ENCODE data around the gene RNU1-2.
"Not testable (repeated sequence)": the region's sequence is repeated elsewhere in the genome, so short reads cannot be mapped to it uniquely, and the experiment has no call there.

The RNU1-2 gene

GRCh38 chr1:16938351-16939321 lies 42.9 kb downstream of the RNU1-2 start:
- no peak for TF ChIP-seq CTCF (IDR thresholded peaks at IDR 0.05; ENCODE audit: insufficient read depth, low read length, poor library complexity, severe bottlenecking)
- H3K4me3 ChIP-seq (replicated peaks; ENCODE audit: low read depth, low read length), result no peak overlapping the region

GRCh38 chr1:16939386-16940180 lies 43.8 kb downstream of the RNU1-2 start:
- not testable (repeated sequence) for H3K27me3 ChIP-seq (replicated peaks; ENCODE audit: control insufficient read depth, insufficient read depth, low read length); DNase-seq (ENCODE audit: extremely low read depth, insufficient read length); H3K36me3 ChIP-seq (ENCODE audit: control insufficient read depth, insufficient read depth, low read length); H3K4me3 ChIP-seq (replicated peaks; ENCODE audit: low read depth, low read length)

More at GRCh38 chr1:16938351-16939321, 42.9 kb downstream of the RNU1-2 start:
- no peaks in the 10 kb centered on the region for H3K27me3 ChIP-seq (replicated peaks; ENCODE audit: control insufficient read depth, insufficient read depth, low read length)
- H3K36me3 ChIP-seq (ENCODE audit: control insufficient read depth, insufficient read depth, low read length), result no peaks in the 10 kb centered on the region
- DNase-seq (ENCODE audit: extremely low read depth, insufficient read length), result no peak

- no peak overlapping the region for H3K4me3 ChIP-seq (replicated peaks; ENCODE audit: low read depth, low read length)
- no peaks in the 10 kb centered on the region for H3K36me3 ChIP-seq (ENCODE audit: control insufficient read depth, insufficient read depth, low read length)
- no peak for TF ChIP-seq CTCF (IDR thresholded peaks at IDR 0.05; ENCODE audit: insufficient read depth, low read length, poor library complexity, severe bottlenecking)
- H3K27me3 ChIP-seq (replicated peaks; ENCODE audit: control insufficient read depth, insufficient read depth, low read length), result no peaks in the 10 kb centered on the region
- DNase-seq (ENCODE audit: extremely low read depth, insufficient read length), result no peak
Measured at GRCh38 chr1:16944038-16944437, 48.3 kb downstream of the RNU1-2 start.

GRCh38 chr1:16945512-16945911 lies 49.7 kb downstream of the RNU1-2 start:
- DNase-seq (ENCODE audit: extremely low read depth, insufficient read length); H3K27me3 ChIP-seq (replicated peaks; ENCODE audit: control insufficient read depth, insufficient read depth, low read length); H3K4me3 ChIP-seq (replicated peaks; ENCODE audit: low read depth, low read length); H3K36me3 ChIP-seq (ENCODE audit: control insufficient read depth, insufficient read depth, low read length): not testable (repeated sequence)

Measured in GM06990 (cell line).